Stimulated activated CD4-positive, alpha-beta T cell treated with anti-CD3 and anti-CD28 coated beads, Interleukin-12 subunit alpha, Interleukin-12 subunit beta, amount 100 ng/mL, for 24 hours (primary cell): Measurements from ENCODE around the gene ADAP1.
A peak's percentile ranks its signal among the peaks of the same experiment; 100 is the strongest.
"Not testable (repeated sequence)": the region's sequence is repeated elsewhere in the genome, so short reads cannot be mapped to it uniquely, and the experiment has no call there.

ENCODE experiments used
- DNase-seq, 2 experiments: peaks; one replicate each; pipeline ENCODE4 v3.0.0-alpha.2; 2020; ENCODE audit warnings: low read depth in 2 of 2

The ADAP1 gene

GRCh38 chr7:974820-975681 is 20.6 kb upstream of the ADAP1 start, which contains the start of gene COX19:
TSS of gene COX19 (minus strand) at chr7:975549. CDS start at chr7:975509, 40 bp downstream.
- DNase-seq, result peak; percentile 81 to 88

- DNase-seq, result no peak
These were observed 19.7 kb upstream of the ADAP1 start for GRCh38 chr7:974172-974571.

- DNase-seq, result no peak
These were observed 18.8 kb upstream of the ADAP1 start for GRCh38 chr7:973312-973711.

GRCh38 chr7:972676-973309 is 18.3 kb upstream of the ADAP1 start:
- no peak for DNase-seq

- DNase-seq, result no peak
These were observed 17.6 kb upstream of the ADAP1 start for GRCh38 chr7:972110-972509.

GRCh38 chr7:970744-971143 is 16.3 kb upstream of the ADAP1 start:
- no peak for DNase-seq

GRCh38 chr7:969403-969802 is 14.9 kb upstream of the ADAP1 start:
- no peak for DNase-seq

- DNase-seq, result no peak
These were observed 14.0 kb upstream of the ADAP1 start for GRCh38 chr7:968205-969105.

- DNase-seq, result no peak
These were observed 13.0 kb upstream of the ADAP1 start for GRCh38 chr7:967361-968082.

- no peak for DNase-seq
These were observed 12.0 kb upstream of the ADAP1 start for GRCh38 chr7:966291-967069.

- no peak for DNase-seq
These were observed 10.1 kb upstream of the ADAP1 start for GRCh38 chr7:964401-965231.

GRCh38 chr7:963236-964078 is 9.0 kb upstream of the ADAP1 start:
- no peak for DNase-seq

GRCh38 chr7:962401-963081 is 8.1 kb upstream of the ADAP1 start:
- no peak for DNase-seq

- no peak for DNase-seq
These were observed 7.3 kb upstream of the ADAP1 start for GRCh38 chr7:961546-962400.

- not testable (repeated sequence) for DNase-seq
These were observed 6.5 kb upstream of the ADAP1 start for GRCh38 chr7:960972-961371.

GRCh38 chr7:960269-960871 is 5.9 kb upstream of the ADAP1 start:
- no peak for DNase-seq

- DNase-seq, result not testable (repeated sequence)
These were observed 5.3 kb upstream of the ADAP1 start for GRCh38 chr7:959740-960139.
